H9 (cell line): ENCODE results near the gene NUBPL. TPM values are rescaled to one million over a fixed set of nuclear protein-coding genes. Genes with fewer than 3 reads are reported as not detected.
"Not testable (repeated sequence)": the region's sequence is repeated elsewhere in the genome, so short reads cannot be mapped to it uniquely, and the experiment has no call there.

Experiments used
- DNase-seq: peaks from one replicate; pipeline ENCODE4 v3.0.0-alpha.2; 2017
- H2AFZ ChIP-seq: one replicate; pipeline ENCODE4 v1.6.1; 2013; ENCODE audit warnings: mild to moderate bottlenecking, low read length, control low read depth, moderate library complexity
- H2AK5ac ChIP-seq: 2 replicates; pipeline ENCODE4 v1.6.1; 2013; ENCODE audit warnings: low read length, control low read depth, mixed read lengths; ENCODE audit not compliant: insufficient read length
- H2BK120ac ChIP-seq: one replicate; pipeline ENCODE4 v1.6.1; 2013; ENCODE audit warnings: low read depth, mild to moderate bottlenecking, low read length, control low read depth, inconsistent platforms; ENCODE audit not compliant: poor library complexity, severe bottlenecking
- H2BK12ac ChIP-seq: 2 replicates; pipeline ENCODE4 v1.6.1; 2013; ENCODE audit warnings: low read length, control low read depth, mixed read lengths, low read depth; ENCODE audit not compliant: insufficient read length
- H2BK15ac ChIP-seq: 2 replicates; pipeline ENCODE4 v1.6.1; 2013; ENCODE audit warnings: low read depth, low read length, control low read depth
- H2BK20ac ChIP-seq: one replicate; pipeline ENCODE4 v1.6.1; 2013; ENCODE audit warnings: low read depth, mild to moderate bottlenecking, low read length, control low read depth, inconsistent platforms; ENCODE audit not compliant: poor library complexity, severe bottlenecking
- H2BK5ac ChIP-seq: 2 replicates; pipeline ENCODE4 v1.6.1; 2013; ENCODE audit warnings: low read length, control low read depth, mixed read lengths; ENCODE audit not compliant: insufficient read length
- H3K14ac ChIP-seq: 2 replicates; pipeline ENCODE4 v1.6.1; 2013; ENCODE audit warnings: low read length, control low read depth; ENCODE audit not compliant: insufficient read depth
- H3K18ac ChIP-seq: 2 replicates; pipeline ENCODE4 v1.6.1; 2013; ENCODE audit warnings: low read depth, mild to moderate bottlenecking, mixed read lengths, low read length, control low read depth; ENCODE audit not compliant: insufficient read length
- H3K23ac ChIP-seq: 2 replicates; pipeline ENCODE4 v1.6.1; 2013; ENCODE audit warnings: low read length, control low read depth, mixed read lengths, low read depth; ENCODE audit not compliant: insufficient read length
- H3K23me2 ChIP-seq: 2 replicates; pipeline ENCODE4 v1.6.1; 2013; ENCODE audit warnings: low read depth, mild to moderate bottlenecking, mixed read lengths, low read length, control low read depth; ENCODE audit not compliant: insufficient read length, poor library complexity, severe bottlenecking
- H3K27ac ChIP-seq: 2 replicates; pipeline ENCODE4 v1.5.1; 2013; ENCODE audit warnings: low read length, control low read depth, mixed read lengths, low read depth; ENCODE audit not compliant: insufficient read length
- H3K27me3 ChIP-seq: 2 replicates; pipeline ENCODE4 v1.6.1; 2013; ENCODE audit warnings: low read length, control low read depth, inconsistent platforms; ENCODE audit not compliant: insufficient read depth
- H3K4ac ChIP-seq: 2 replicates; pipeline ENCODE4 v1.6.1; 2013; ENCODE audit warnings: low read depth, mild to moderate bottlenecking, control low read depth, inconsistent platforms, low read length, moderate library complexity
- H3K4me1 ChIP-seq: 2 replicates; pipeline ENCODE4 v1.6.1; 2013; ENCODE audit warnings: low read length, control low read depth, inconsistent platforms; ENCODE audit not compliant: insufficient read depth
- H3K4me2 ChIP-seq: 2 replicates; pipeline ENCODE4 v1.6.1; 2013; ENCODE audit warnings: low read length, control low read depth, mixed read lengths; ENCODE audit not compliant: insufficient read length, insufficient read depth
- H3K56ac ChIP-seq: 2 replicates; pipeline ENCODE4 v1.6.1; 2013; ENCODE audit warnings: low read depth, mild to moderate bottlenecking, mixed read lengths, low read length, control low read depth; ENCODE audit not compliant: insufficient read length
- H3K79me1 ChIP-seq: 2 replicates; pipeline ENCODE4 v1.6.1; 2013; ENCODE audit warnings: low read depth, mild to moderate bottlenecking, moderate library complexity, low read length, control low read depth, inconsistent platforms; ENCODE audit not compliant: insufficient read depth, poor library complexity, severe bottlenecking
- H3K79me2 ChIP-seq: 2 replicates; pipeline ENCODE4 v1.6.1; 2013; ENCODE audit warnings: low read length, control low read depth, inconsistent platforms; ENCODE audit not compliant: insufficient read depth
- H3K9ac ChIP-seq: 2 replicates; pipeline ENCODE4 v1.6.1; 2013; ENCODE audit warnings: low read length, control low read depth, mixed read lengths; ENCODE audit not compliant: insufficient read length; ENCODE audit errors: extremely low read depth
- H3K9me3 ChIP-seq: one replicate; pipeline ENCODE4 v1.6.1; 2013; ENCODE audit warnings: low read depth, low read length, inconsistent platforms; ENCODE audit not compliant: control insufficient read depth
- H3T11ph ChIP-seq: one replicate; pipeline ENCODE4 v1.6.1; 2013; ENCODE audit warnings: mild to moderate bottlenecking, low read length, control low read depth, inconsistent platforms
- H4K20me1 ChIP-seq: one replicate; pipeline ENCODE4 v1.6.1; 2013; ENCODE audit not compliant: control insufficient read depth, insufficient read length, insufficient read depth
- H4K5ac ChIP-seq: 2 replicates; pipeline ENCODE4 v1.6.1; 2013; ENCODE audit warnings: low read depth, mild to moderate bottlenecking, mixed read lengths, low read length, control low read depth; ENCODE audit not compliant: insufficient read length
- H4K8ac ChIP-seq: replicated peaks from 2 replicates; pipeline ENCODE4 v1.6.1; 2013; ENCODE audit warnings: low read length, control low read depth, mixed read lengths, low read depth; ENCODE audit not compliant: insufficient read length
- H4K91ac ChIP-seq: 2 replicates; pipeline ENCODE4 v1.6.1; 2013; ENCODE audit warnings: low read depth, mild to moderate bottlenecking, moderate library complexity, mixed read lengths, low read length, control low read depth; ENCODE audit not compliant: insufficient read length
- H3K27ac Mint-ChIP-seq, 3 experiments: 2 replicates in 2 of 3; 3 replicates in 1 of 3; pipeline ENCODE4 v1.8.0; 2020 to 2021; ENCODE audit warnings: mixed read lengths in 3 of 3, mild to moderate bottlenecking in 1 of 3, moderate library complexity in 1 of 3
- H3K27me3 Mint-ChIP-seq: 2 replicates; pipeline ENCODE4 v1.8.0; 2021; ENCODE audit warnings: low read depth, mild to moderate bottlenecking, moderate library complexity, mixed read lengths
- H3K36me3 Mint-ChIP-seq, 3 experiments: 2 replicates in 2 of 3; 3 replicates in 1 of 3; pipeline ENCODE4 v1.8.0; 2020 to 2021; ENCODE audit warnings: low read depth in 3 of 3, mixed read lengths in 3 of 3; ENCODE audit not compliant: insufficient read depth in 1 of 3
- H3K4me1 Mint-ChIP-seq, 2 experiments: 2 replicates each; pipeline ENCODE4 v1.8.0; 2020; ENCODE audit warnings: mixed read lengths in 2 of 2
- H3K4me3 Mint-ChIP-seq, 2 experiments: 2 replicates in 1 of 2; 3 replicates in 1 of 2; pipeline ENCODE4 v1.8.0; 2020 to 2021; ENCODE audit warnings: mild to moderate bottlenecking in 2 of 2, mixed read lengths in 2 of 2, moderate library complexity in 1 of 2
- H3K9me3 Mint-ChIP-seq, 2 experiments: 2 replicates in 1 of 2; 3 replicates in 1 of 2; pipeline ENCODE4 v1.8.0; 2020; ENCODE audit warnings: mild to moderate bottlenecking in 2 of 2, mixed read lengths in 2 of 2, moderate library complexity in 1 of 2
- CTCF ChIP-seq: fragments of 200-600 bp; sonication (generic); conservative IDR thresholded peaks from 3 replicates; pipeline ENCODE4 v1.8.0; 2021; ENCODE audit warnings: antibody characterized with exemption, mild to moderate bottlenecking
- WGBS: extraction: QIAGEN DNeasy Blood & Tissue Kit; methylation state at CpG from one replicate; pipeline ENCODE4 v1.1.7; 2013; ENCODE audit warnings: missing lambda C conversion rate, low lambda C conversion rate, mixed read lengths; ENCODE audit not compliant: insufficient read length; ENCODE audit errors: extremely low coverage; 5-methylcytosine and 5-hydroxymethylcytosine counted together
- total RNA-seq: library from RNA; stranded (reverse); gene quantifications from 2 replicates; pipeline ENCODE4 v1.2.1, GENCODE V29; 2021

Gene NUBPL
- total RNA-seq, 1 experiment from 2014 or later, result 14.8 TPM

- Histone ChIP-seq H2BK20ac (no peak overlapping the region), H2BK5ac (no peak overlapping the region), H4K91ac (no peak overlapping the region), H3K9me3 (no peaks in the 10 kb centered on the region), H3K18ac (no peak overlapping the region), H3K4ac (no peak overlapping the region), H3K27me3 (no peaks in the 10 kb centered on the region), H3K4me2 (no peak overlapping the region), H3K79me1 (no peaks in the 10 kb centered on the region), H2BK120ac (no peak overlapping the region), H3K14ac (no peak overlapping the region), H3K9ac (no peak overlapping the region), H3K79me2 (no peaks in the 10 kb centered on the region), H4K5ac (no peak overlapping the region), H3K56ac (no peak overlapping the region), H3K23ac (no peak overlapping the region), H2AK5ac (no peak overlapping the region), H2BK15ac (no peak overlapping the region), H3K4me1 (no peaks in the 10 kb centered on the region), H4K8ac (no peak overlapping the region), H3K27ac (no peak overlapping the region), H2AFZ (no peak overlapping the region), H3T11ph (no peak overlapping the region), H3K23me2 (no peaks in the 10 kb centered on the region), H4K20me1 (no peaks in the 10 kb centered on the region), H2BK12ac (no peak overlapping the region)
- WGBS, result no CpG with 5 or more reads among the region's 1 CpG
- H3K27ac Mint-ChIP-seq, result no peak overlapping the region
- TF ChIP-seq CTCF, result no peak
- H3K27me3 Mint-ChIP-seq, result no peaks in the 10 kb centered on the region
- H3K4me1 Mint-ChIP-seq, result peaks cover 0 to 3% of the 10 kb centered on the region in 2 experiments; a peak in 1 of 4 replicates
- peaks cover 2 to 6% of the 10 kb centered on the region in 2 experiments; a peak in 4 of 5 replicates for H3K9me3 Mint-ChIP-seq
- H3K4me3 Mint-ChIP-seq, result no peak overlapping the region
- H3K36me3 Mint-ChIP-seq, result peaks cover 0 to 9% (median 1%) of the 10 kb centered on the region in 3 experiments; a peak in 3 of 7 replicates
- DNase-seq, result no peak
These were observed 294.1 kb downstream of the NUBPL start for GRCh38 chr14:31855262-31855661.

GRCh38 chr14:31856003-31856402 lies 294.8 kb downstream of the NUBPL start:
- not testable (repeated sequence) for H3K9ac ChIP-seq, H3K4ac ChIP-seq, H3K4me3 Mint-ChIP-seq, H2BK5ac ChIP-seq, H2AFZ ChIP-seq, DNase-seq, H3K18ac ChIP-seq, H3K9me3 ChIP-seq, H3K14ac ChIP-seq, H3K4me2 ChIP-seq, H2AK5ac ChIP-seq, H3K27me3 Mint-ChIP-seq, H2BK12ac ChIP-seq, H3K79me2 ChIP-seq, H4K8ac ChIP-seq, H2BK120ac ChIP-seq, H3T11ph ChIP-seq, H3K4me1 Mint-ChIP-seq, H4K20me1 ChIP-seq, H3K27ac Mint-ChIP-seq, H2BK20ac ChIP-seq, H3K36me3 Mint-ChIP-seq, H3K23me2 ChIP-seq, H3K56ac ChIP-seq, H3K9me3 Mint-ChIP-seq, H3K4me1 ChIP-seq, H3K27me3 ChIP-seq, H3K23ac ChIP-seq, H4K5ac ChIP-seq, H2BK15ac ChIP-seq, H3K27ac ChIP-seq, H3K79me1 ChIP-seq, H4K91ac ChIP-seq
- WGBS, result no CpG with 5 or more reads among the region's 2 CpGs
